GM21717 (cell line): ENCODE data around the gene TSBP1.
"Not testable (repeated sequence)": the region's sequence is repeated elsewhere in the genome, so short reads cannot be mapped to it uniquely, and the experiment has no call there.

ENCODE experiments used
- ATAC-seq: cut with Tn5 transposase; IDR thresholded peaks from one replicate; pipeline ENCODE4 v1.9.1; 2021; ENCODE audit warnings: mild to moderate bottlenecking, moderate library complexity; ENCODE audit not compliant: unreplicated experiment

TSBP1 gene

DNA sequence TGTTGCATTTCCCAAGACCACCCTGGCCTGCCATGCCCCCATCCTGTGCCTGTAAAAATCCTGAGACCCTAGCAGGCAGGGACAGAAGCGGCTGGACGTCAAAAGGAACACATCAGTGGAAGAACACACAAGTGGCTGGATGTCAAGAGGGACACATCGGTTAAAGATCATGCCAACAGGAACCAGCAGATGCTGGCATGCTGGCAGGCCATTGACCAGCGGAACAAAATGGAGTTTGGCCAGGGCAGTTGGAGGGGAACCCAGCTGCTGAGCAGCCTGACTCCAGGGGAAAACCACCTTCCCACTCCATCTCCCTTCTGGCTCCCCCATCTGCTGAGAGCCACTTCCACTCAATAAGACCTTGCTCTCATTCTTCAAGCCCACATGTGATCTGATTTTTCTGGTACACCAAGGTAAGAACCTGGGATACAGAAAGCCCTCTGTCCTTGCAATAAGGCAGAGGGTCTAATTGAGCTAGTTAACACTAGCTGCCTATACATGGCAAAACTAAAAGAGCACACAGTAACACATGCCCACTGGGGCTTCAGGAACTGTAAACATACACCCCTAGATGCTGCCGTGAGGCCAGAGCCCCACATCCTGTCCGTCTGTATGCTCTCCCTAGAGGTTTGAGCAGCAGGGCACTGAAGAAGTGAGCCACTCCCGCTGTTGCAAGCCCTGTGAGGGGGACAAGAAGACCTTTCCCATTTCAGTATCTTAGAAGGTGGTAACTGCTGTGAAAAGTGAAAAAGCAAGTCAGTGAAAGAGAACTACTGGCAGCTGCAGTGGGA lies 4.2 kb upstream of the TSBP1 start:
- no peak for ATAC-seq

GRCh38 chr6:32371229-32371628 lies 474 bp downstream of the TSBP1 start:
- no peak for ATAC-seq

DNA sequence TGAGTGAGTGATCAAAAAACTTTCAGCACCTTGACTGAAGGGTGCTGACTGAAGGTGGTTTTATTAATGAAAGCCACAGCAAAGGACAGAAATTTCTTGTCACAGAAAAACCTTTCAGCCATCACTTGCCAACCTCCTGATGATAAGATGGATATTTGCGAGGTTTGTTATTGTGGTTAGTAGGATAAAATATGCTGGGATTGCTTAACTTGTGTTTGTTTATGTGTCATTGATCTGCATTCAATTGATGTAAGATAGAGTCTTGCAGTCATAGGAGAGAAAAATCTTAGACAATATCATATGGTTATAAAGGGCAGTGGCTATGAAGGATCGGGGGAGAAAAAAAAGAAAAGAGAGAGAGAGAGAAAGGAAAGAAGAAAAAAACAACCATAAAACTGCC lies 1.2 kb downstream of the TSBP1 start:
- no peak for ATAC-seq

DNA sequence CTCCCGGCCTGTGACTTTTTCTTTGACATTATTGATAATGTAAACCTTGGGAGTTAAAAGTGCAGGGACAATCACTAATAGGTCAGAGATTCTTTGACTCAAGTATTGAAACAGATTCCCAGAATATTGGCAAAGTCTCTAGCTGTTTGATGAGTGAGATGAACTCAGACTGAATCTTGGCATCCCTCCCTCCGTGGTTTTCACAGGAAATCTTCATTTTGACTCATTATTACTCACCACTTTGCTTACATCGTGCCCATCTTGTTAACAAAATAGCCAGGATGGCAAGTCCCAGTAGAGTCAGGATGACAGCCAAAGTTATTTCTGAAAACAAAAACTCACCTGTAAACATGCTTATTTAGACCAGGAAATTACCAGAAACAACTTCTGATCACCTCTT lies 2.0 kb downstream of the TSBP1 start:
- no peak for ATAC-seq

GRCh38 chr6:32367644-32368043 lies 4.1 kb downstream of the TSBP1 start:
- no peak for ATAC-seq

GRCh38 chr6:32359225-32359624 lies 12.5 kb downstream of the TSBP1 start:
- ATAC-seq: not testable (repeated sequence)

DNA sequence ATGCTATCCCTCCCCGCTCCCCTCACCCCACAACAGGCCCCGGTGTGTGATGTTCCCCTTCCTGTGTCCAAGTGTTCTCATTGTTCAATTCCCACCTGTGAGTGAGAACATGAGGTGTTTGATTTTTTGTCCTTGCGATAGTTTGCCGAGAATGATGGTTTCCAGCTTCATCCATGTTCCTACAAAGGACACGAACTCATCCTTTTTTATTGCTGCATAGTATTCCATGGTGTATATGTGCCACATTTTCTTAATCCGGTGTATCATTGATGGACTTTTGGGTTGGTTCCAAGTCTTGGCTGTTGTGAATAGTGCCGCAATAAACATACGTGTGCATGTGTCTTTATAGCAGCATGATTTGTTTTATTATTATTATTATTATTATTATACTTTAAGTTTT lies 13.2 kb downstream of the TSBP1 start:
- not testable (repeated sequence) for ATAC-seq

DNA sequence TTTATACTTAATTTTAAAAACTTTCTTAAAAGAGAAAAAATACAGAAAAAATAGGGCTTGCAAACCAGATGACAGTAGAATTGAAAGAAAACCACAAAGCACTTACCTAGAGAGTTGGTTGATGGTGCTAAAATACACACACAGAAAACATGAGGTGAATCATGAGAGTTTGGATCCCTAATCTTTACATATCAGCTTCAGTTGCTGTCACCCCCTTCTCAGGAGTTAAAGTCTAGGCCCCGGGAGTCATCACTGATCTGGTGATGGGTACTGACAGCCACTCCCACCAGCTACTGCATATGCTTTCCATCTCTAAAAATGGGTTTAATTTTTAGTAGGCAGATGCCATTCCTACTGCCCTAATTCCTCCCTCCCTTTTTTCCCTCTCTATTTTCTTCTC lies 16.7 kb downstream of the TSBP1 start:
- ATAC-seq: no peak

- no peak for ATAC-seq
Measured at GRCh38 chr6:32353348-32353747, 18.4 kb downstream of the TSBP1 start.

GRCh38 chr6:32340242-32340641 lies 31.5 kb downstream of the TSBP1 start:
- no peak for ATAC-seq

DNA sequence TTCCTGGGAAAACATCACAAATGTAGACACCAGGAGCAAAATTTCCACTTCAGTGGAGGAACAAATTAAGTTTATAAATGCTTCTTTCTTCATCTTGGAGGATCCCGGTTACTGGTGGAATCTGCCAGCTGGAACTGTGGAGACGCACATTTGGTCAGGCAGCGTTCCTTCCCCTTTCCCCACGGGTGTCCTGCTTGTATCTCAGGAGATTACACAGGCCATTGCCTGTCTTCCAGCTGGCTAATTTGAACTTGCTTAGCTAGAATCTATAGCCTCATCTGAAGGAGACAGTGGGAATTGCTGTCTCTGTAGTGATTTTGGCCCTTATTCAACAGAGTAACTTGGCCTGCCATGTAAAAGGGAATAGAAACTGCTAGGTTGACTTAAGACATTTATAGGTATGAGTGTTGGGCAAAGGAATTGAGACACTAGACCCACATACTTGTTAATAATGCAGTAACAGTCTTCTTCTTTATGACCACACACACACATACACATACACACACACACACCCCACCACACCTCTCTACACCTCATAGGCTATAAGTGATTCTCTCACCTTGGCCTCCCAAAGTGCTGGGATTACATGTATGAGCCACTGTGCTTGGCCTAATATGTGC lies 34.4 kb downstream of the TSBP1 start:
- ATAC-seq: no peak

- no peak for ATAC-seq
Measured at GRCh38 chr6:32332433-32332832, 39.3 kb downstream of the TSBP1 start.

DNA sequence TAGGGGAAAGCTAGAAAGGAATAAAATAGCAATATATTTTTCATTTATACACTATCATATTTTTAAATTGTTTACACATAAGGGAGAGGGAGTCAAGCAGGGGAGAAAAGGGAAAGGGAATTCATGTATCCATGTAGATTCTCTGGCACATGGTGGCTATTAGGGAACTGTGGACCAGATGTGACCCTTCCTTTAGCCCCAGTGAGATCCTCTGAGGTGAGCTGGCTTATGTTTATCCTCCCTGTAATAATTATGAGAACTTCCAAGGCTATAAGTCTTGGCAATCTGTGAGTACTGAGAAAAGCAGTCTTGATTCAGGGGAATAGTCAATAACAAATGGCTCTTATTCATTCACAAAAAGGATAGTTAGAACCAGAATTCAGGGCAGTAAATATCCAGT lies 42.6 kb downstream of the TSBP1 start:
- no peak for ATAC-seq

- ATAC-seq: no peak
Measured at GRCh38 chr6:32327103-32327502, 44.6 kb downstream of the TSBP1 start.

- ATAC-seq: no peak
Measured at GRCh38 chr6:32318501-32318900, 53.2 kb downstream of the TSBP1 start.

- no peak for ATAC-seq
Measured at GRCh38 chr6:32317541-32317940, 54.2 kb downstream of the TSBP1 start.

GRCh38 chr6:32313964-32314363 lies 57.7 kb downstream of the TSBP1 start:
- ATAC-seq: no peak

GRCh38 chr6:32298632-32299336 lies 72.9 kb downstream of the TSBP1 start:
- no peak for ATAC-seq

- ATAC-seq: not testable (repeated sequence)
Measured at GRCh38 chr6:32294980-32295379, 76.7 kb downstream of the TSBP1 start.

DNA sequence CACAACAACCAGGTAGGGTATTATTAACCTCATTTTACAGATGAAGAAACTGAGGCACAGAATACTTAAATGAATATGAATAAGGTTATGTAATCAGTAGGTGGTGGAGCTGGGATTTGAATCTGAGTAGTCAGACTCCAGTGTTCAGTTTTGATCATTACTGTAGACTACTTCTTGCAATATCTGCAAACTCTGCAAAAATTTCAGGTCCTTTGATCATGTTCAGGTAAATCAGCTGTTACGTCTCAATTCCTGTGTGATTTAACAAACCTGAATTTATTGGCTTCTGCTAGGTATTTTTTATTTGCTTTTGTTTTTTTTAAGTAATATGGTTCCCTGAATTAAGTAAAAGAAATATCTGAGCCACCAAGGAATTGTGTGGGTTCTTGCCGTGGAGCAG lies 77.1 kb downstream of the TSBP1 start:
- no peak for ATAC-seq

DNA sequence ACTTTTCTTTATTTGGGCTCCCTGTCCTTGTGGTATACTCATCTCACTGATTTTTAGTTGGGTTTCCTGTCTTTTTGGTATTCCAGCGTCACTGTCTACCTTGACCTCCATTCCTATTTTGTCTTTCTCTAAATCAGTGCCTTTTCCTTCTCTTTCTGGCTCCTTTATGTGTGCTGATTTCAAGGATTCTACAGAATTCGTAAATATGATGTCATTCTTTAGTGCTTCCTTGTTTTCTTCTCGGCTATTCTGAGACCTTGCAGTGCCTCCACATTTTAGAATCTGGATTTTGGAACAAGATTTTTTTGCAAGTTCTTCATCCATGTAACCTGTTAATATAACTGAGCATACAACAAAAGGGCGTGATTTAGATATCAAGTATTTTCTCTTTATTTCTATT lies 78.0 kb downstream of the TSBP1 start:
- ATAC-seq: no peak

DNA sequence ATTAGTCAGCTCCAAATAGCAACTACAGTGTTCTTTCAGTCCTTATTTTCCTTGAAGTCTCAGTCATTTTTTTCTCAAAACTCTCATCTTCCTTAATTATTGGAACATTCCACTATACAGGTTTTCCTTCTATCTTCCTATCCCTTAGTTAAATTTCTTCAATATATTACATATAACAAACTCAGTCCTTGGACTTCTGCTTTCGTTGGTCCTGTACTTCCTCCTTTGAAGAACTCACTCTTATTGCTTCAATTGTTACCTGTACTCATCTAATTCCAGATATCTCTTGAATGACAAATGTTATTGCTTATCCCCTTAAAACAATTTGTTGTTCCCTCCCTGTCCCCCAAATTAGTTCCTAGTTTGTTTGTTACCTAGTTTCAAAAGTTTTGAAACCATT lies 80.2 kb downstream of the TSBP1 start:
- ATAC-seq: no peak
